A673 (cell line): ENCODE results near the gene SMOC2.

Experiments
- CTCF ChIP-seq: fragments of 300-800, 200-600 bp; sonication (generic); conservative IDR thresholded peaks from 2 replicates; pipeline ENCODE4 v1.5.1; 2017; ENCODE audit warnings: low read depth, mild to moderate bottlenecking, antibody characterized with exemption, low read length, moderate library complexity, mixed read lengths
- EZH2 ChIP-seq: fragments of 200-600 bp; sonication (generic); IDR thresholded peaks from 2 replicates; pipeline ENCODE4 v1.6.1; 2017; ENCODE audit warnings: borderline replicate concordance, low read depth, mild to moderate bottlenecking, mixed read lengths, antibody characterized with exemption, low read length; ENCODE audit not compliant: poor library complexity, severe bottlenecking

GRCh38 chr6:168583126-168583525, 142.1 kb downstream of the SMOC2 start:
- TF ChIP-seq CTCF (no peak), EZH2 (no peak)
